ENCODE measurements around the gene ACD.

DNA sequence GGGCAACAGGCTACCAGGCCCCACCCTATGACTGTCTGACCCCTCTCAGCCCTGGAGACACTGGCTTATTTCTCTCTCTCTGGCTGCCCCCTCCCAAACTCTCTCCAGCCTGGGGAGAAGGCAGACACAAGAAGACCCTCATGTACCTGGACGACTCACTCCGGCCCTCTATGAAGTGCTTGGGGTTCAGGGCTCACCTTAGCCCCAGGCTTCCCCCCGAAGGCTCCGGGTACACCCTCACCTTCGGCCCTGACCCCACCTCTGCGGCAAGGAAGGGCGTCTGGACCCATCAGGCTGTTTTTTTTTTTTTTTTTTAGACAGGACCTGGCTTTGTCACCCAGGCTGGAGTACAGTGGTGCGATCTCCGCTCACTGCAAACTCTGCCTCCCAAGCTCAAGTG is 16.0 kb downstream of the ACD start:
- TF ChIP-seq, protein P1, sequence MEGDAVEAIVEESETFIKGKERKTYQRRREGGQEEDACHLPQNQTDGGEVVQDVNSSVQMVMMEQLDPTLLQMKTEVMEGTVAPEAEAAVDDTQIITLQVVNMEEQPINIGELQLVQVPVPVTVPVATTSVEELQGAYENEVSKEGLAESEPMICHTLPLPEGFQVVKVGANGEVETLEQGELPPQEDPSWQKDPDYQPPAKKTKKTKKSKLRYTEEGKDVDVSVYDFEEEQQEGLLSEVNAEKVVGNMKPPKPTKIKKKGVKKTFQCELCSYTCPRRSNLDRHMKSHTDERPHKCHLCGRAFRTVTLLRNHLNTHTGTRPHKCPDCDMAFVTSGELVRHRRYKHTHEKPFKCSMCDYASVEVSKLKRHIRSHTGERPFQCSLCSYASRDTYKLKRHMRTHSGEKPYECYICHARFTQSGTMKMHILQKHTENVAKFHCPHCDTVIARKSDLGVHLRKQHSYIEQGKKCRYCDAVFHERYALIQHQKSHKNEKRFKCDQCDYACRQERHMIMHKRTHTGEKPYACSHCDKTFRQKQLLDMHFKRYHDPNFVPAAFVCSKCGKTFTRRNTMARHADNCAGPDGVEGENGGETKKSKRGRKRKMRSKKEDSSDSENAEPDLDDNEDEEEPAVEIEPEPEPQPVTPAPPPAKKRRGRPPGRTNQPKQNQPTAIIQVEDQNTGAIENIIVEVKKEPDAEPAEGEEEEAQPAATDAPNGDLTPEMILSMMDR (IDR thresholded peaks at IDR 0.05; ENCODE audit: borderline replicate concordance, extremely low read depth, low read length, poor library complexity, severe bottlenecking), result no peak
- no peak for TF ChIP-seq EZH2 (IDR thresholded peaks at IDR 0.05; ENCODE audit: borderline replicate concordance, low read depth, low read length, severe bottlenecking)
